Neuronal stem cell (in vitro differentiated cells): ENCODE measurements around the gene TAX1BP1.

Experiments used
- DNase-seq: peaks from one replicate; pipeline ENCODE4 v3.0.0-alpha.2; 2013; ENCODE audit warnings: low spot score
- H2AFZ ChIP-seq: one replicate; pipeline ENCODE4 v1.6.1; 2013; ENCODE audit warnings: mild to moderate bottlenecking, low read length, inconsistent platforms
- H2AK5ac ChIP-seq: 2 replicates; pipeline ENCODE4 v1.6.1; 2013; ENCODE audit warnings: low read depth, mild to moderate bottlenecking, inconsistent platforms, low read length, moderate library complexity, mixed read lengths
- H2BK120ac ChIP-seq: 2 replicates; pipeline ENCODE4 v1.6.1; 2013; ENCODE audit warnings: low read depth, mild to moderate bottlenecking, inconsistent platforms, low read length, moderate library complexity, mixed read lengths
- H2BK12ac ChIP-seq: one replicate; pipeline ENCODE4 v1.6.1; 2013; ENCODE audit warnings: low read length, inconsistent platforms
- H2BK15ac ChIP-seq: 2 replicates; pipeline ENCODE4 v1.6.1; 2013; ENCODE audit warnings: mild to moderate bottlenecking, low read length, inconsistent platforms, mixed read lengths
- H2BK5ac ChIP-seq: one replicate; pipeline ENCODE4 v1.6.1; 2013; ENCODE audit warnings: inconsistent platforms, mild to moderate bottlenecking, low read length, moderate library complexity
- H3K14ac ChIP-seq: one replicate; pipeline ENCODE4 v1.6.1; 2013; ENCODE audit warnings: low read length, inconsistent platforms
- H3K18ac ChIP-seq: 2 replicates; pipeline ENCODE4 v1.6.1; 2013; ENCODE audit warnings: low read length, inconsistent platforms
- H3K23ac ChIP-seq: 2 replicates; pipeline ENCODE4 v1.6.1; 2013; ENCODE audit warnings: low read depth, mild to moderate bottlenecking, mixed read lengths, low read length, inconsistent platforms; ENCODE audit not compliant: poor library complexity
- H3K27ac ChIP-seq: replicated peaks from 3 replicates; pipeline ENCODE4 v1.5.1; 2013; ENCODE audit warnings: low read length, inconsistent platforms
- H3K27me3 ChIP-seq, 3 experiments: 2 replicates each; pipeline ENCODE4 v1.6.1; 2013; ENCODE audit warnings: low read length in 3 of 3, mild to moderate bottlenecking in 2 of 3, inconsistent platforms in 1 of 3, low read depth in 1 of 3, mixed read lengths in 1 of 3, moderate library complexity in 1 of 3; ENCODE audit not compliant: control insufficient read depth in 3 of 3, insufficient read depth in 3 of 3
- H3K36me3 ChIP-seq, 2 donors: replicated peaks in 1 of 2; 2 replicates each; pipeline ENCODE4 v1.6.1; 2013; ENCODE audit warnings: low read length in 2 of 2; ENCODE audit not compliant: control insufficient read depth in 2 of 2, insufficient read depth in 2 of 2
- H3K4ac ChIP-seq: 2 replicates; pipeline ENCODE4 v1.6.1; 2013; ENCODE audit warnings: inconsistent platforms, mild to moderate bottlenecking, low read length, moderate library complexity
- H3K4me1 ChIP-seq, 2 donors: 1 replicate in 1 of 2; 2 replicates in 1 of 2; pipeline ENCODE4 v1.6.1; 2013; ENCODE audit warnings: low read length in 2 of 2, low read depth in 1 of 2; ENCODE audit not compliant: control insufficient read depth in 2 of 2, insufficient read depth in 1 of 2
- H3K4me2 ChIP-seq: one replicate; pipeline ENCODE4 v1.6.1; 2013; ENCODE audit warnings: mild to moderate bottlenecking, low read length, inconsistent platforms; ENCODE audit not compliant: insufficient read depth, poor library complexity, severe bottlenecking
- H3K4me3 ChIP-seq, 2 donors: 2 replicates each; pipeline ENCODE4 v1.5.1; 2013; ENCODE audit warnings: low read length in 2 of 2, mild to moderate bottlenecking in 2 of 2, inconsistent platforms in 1 of 2, moderate library complexity in 1 of 2
- H3K79me1 ChIP-seq: one replicate; pipeline ENCODE4 v1.6.1; 2013; ENCODE audit warnings: low read depth, mild to moderate bottlenecking, inconsistent platforms, low read length, moderate library complexity
- H3K9ac ChIP-seq: one replicate; pipeline ENCODE4 v1.6.1; 2013; ENCODE audit warnings: mild to moderate bottlenecking, low read depth, low read length, inconsistent platforms; ENCODE audit not compliant: poor library complexity
- H3K9me3 ChIP-seq, 2 donors: replicated peaks in 1 of 2; 2 replicates each; pipeline versions ENCODE3 to v1.6.1; 2013; ENCODE audit warnings: low read length in 2 of 2, mild to moderate bottlenecking in 2 of 2, inconsistent platforms in 1 of 2, low read depth in 1 of 2, mixed read lengths in 1 of 2, moderate library complexity in 1 of 2; ENCODE audit not compliant: control insufficient read depth in 2 of 2, insufficient read depth in 1 of 2
- H4K8ac ChIP-seq: one replicate; pipeline ENCODE4 v1.6.1; 2013; ENCODE audit warnings: low read depth, mild to moderate bottlenecking, inconsistent platforms, low read length, moderate library complexity
- H4K91ac ChIP-seq: one replicate; pipeline ENCODE4 v1.6.1; 2013; ENCODE audit warnings: low read length, low read depth, mild to moderate bottlenecking, inconsistent platforms; ENCODE audit not compliant: poor library complexity
- WGBS, 2 donors: extraction: QIAGEN DNeasy Blood & Tissue Kit; methylation state at CpG; one replicate each; pipeline ENCODE4 v1.1.7; 2013; ENCODE audit warnings: missing lambda C conversion rate in 2 of 2, mixed read lengths in 1 of 2; ENCODE audit not compliant: insufficient read length in 2 of 2, insufficient replicate concordance in 1 of 2; ENCODE audit errors: extremely low coverage in 2 of 2; 5-methylcytosine and 5-hydroxymethylcytosine counted together

The TAX1BP1 gene

GRCh38 chr7:27842094-27842692, 102.2 kb downstream of the TAX1BP1 start:
- H3K9ac ChIP-seq, result no peak overlapping the region
- no peak for DNase-seq
- H3K79me1 ChIP-seq, result no peaks in the 10 kb centered on the region
- H3K18ac ChIP-seq, result no peak overlapping the region
- no peak overlapping the region for H3K14ac ChIP-seq
- H2BK5ac ChIP-seq, result no peak overlapping the region
- H2BK120ac ChIP-seq, result no peak overlapping the region
- no peak overlapping the region for H2AK5ac ChIP-seq
- H4K91ac ChIP-seq, result no peak overlapping the region
- WGBS, 2 donors, result no CpG with 5 or more reads among the region's 14 CpGs
- no peak overlapping the region for H3K4me2 ChIP-seq
- H3K23ac ChIP-seq, result no peak overlapping the region
- H3K27ac ChIP-seq, result no peak overlapping the region
- no peak overlapping the region for H4K8ac ChIP-seq
- no peak overlapping the region for H2BK12ac ChIP-seq
- H3K9me3 ChIP-seq, result no peaks in the 10 kb centered on the region
- peaks cover 0 to 7% of the 10 kb centered on the region in 2 donors for H3K4me1 ChIP-seq
- no peak overlapping the region for H2BK15ac ChIP-seq
- H3K27me3 ChIP-seq, result no peaks in the 10 kb centered on the region
- no peak overlapping the region for H3K4me3 ChIP-seq
- no peak overlapping the region for H2AFZ ChIP-seq
- H3K36me3 ChIP-seq, result no peaks in the 10 kb centered on the region
- H3K4ac ChIP-seq, result no peak overlapping the region

GRCh38 chr7:27842851-27843250, 102.9 kb downstream of the TAX1BP1 start:
- Histone ChIP-seq H3K79me1 (no peaks in the 10 kb centered on the region), H2BK15ac (no peak overlapping the region), H3K27ac (no peak overlapping the region), H2AFZ (no peak overlapping the region), H3K14ac (no peak overlapping the region), H3K4me1 (peaks cover 0 to 7% of the 10 kb centered on the region in 2 donors), H2AK5ac (no peak overlapping the region), H3K9ac (no peak overlapping the region), H4K91ac (no peak overlapping the region), H3K4ac (no peak overlapping the region), H4K8ac (no peak overlapping the region), H3K9me3 (no peaks in the 10 kb centered on the region), H3K4me3 (no peak overlapping the region), H3K18ac (peak overlapping the region; percentile 74), H3K4me2 (no peak overlapping the region), H2BK12ac (peak overlapping the region; percentile 82), H2BK120ac (no peak overlapping the region), H2BK5ac (no peak overlapping the region), H3K23ac (no peak overlapping the region), H3K27me3 (no peaks in the 10 kb centered on the region), H3K36me3 (no peaks in the 10 kb centered on the region)
- no peak for DNase-seq
- WGBS, 2 donors, result no CpG with 5 or more reads among the region's 9 CpGs

GRCh38 chr7:27843584-27844305, 103.8 kb downstream of the TAX1BP1 start:
- DNase-seq, result no peak
- Histone ChIP-seq H3K4me1 (peaks cover 0 to 7% of the 10 kb centered on the region in 2 donors), H3K14ac (no peak overlapping the region), H3K9me3 (no peaks in the 10 kb centered on the region), H2BK5ac (no peak overlapping the region), H3K27me3 (no peaks in the 10 kb centered on the region), H3K4ac (no peak overlapping the region), H3K79me1 (no peaks in the 10 kb centered on the region), H3K18ac (no peak overlapping the region), H4K91ac (no peak overlapping the region), H3K36me3 (no peaks in the 10 kb centered on the region), H2BK12ac (no peak overlapping the region), H2BK120ac (no peak overlapping the region), H3K4me2 (no peak overlapping the region), H2AK5ac (no peak overlapping the region), H3K27ac (no peak overlapping the region), H2BK15ac (no peak overlapping the region), H3K9ac (no peak overlapping the region), H3K23ac (no peak overlapping the region), H3K4me3 (no peak overlapping the region), H2AFZ (no peak overlapping the region), H4K8ac (no peak overlapping the region)
- no CpG with 5 or more reads among the region's 15 CpGs for WGBS, 2 donors

GRCh38 chr7:27846388-27846787, 106.4 kb downstream of the TAX1BP1 start:
- H3K4ac ChIP-seq, result no peak overlapping the region
- H3K14ac ChIP-seq, result no peak overlapping the region
- H2BK12ac ChIP-seq, result no peak overlapping the region
- H4K91ac ChIP-seq, result no peak overlapping the region
- no peak overlapping the region for H3K27ac ChIP-seq
- H2BK120ac ChIP-seq, result no peak overlapping the region
- H2AK5ac ChIP-seq, result no peak overlapping the region
- no peak overlapping the region for H3K23ac ChIP-seq
- no peaks in the 10 kb centered on the region for H3K27me3 ChIP-seq
- no peak overlapping the region for H3K18ac ChIP-seq
- no peak overlapping the region for H3K4me3 ChIP-seq
- no peak overlapping the region for H2BK15ac ChIP-seq
- H3K79me1 ChIP-seq, result no peaks in the 10 kb centered on the region
- H3K36me3 ChIP-seq, result no peaks in the 10 kb centered on the region
- no CpG with 5 or more reads among the region's 3 CpGs for WGBS, 2 donors
- no peak overlapping the region for H3K9ac ChIP-seq
- H4K8ac ChIP-seq, result no peak overlapping the region
- no peak overlapping the region for H2BK5ac ChIP-seq
- H3K4me2 ChIP-seq, result no peak overlapping the region
- H3K9me3 ChIP-seq, result no peaks in the 10 kb centered on the region
- no peak overlapping the region for H2AFZ ChIP-seq
- peaks cover 0 to 7% of the 10 kb centered on the region in 2 donors for H3K4me1 ChIP-seq
- DNase-seq, result no peak
